ENCODE results near the gene RASL11B. TPM values are rescaled to one million over a fixed set of nuclear protein-coding genes. Genes with fewer than 3 reads are reported as not detected.

The RASL11B gene
- total RNA-seq, 1 experiment from 2014 or later: 30.0 TPM

DNA sequence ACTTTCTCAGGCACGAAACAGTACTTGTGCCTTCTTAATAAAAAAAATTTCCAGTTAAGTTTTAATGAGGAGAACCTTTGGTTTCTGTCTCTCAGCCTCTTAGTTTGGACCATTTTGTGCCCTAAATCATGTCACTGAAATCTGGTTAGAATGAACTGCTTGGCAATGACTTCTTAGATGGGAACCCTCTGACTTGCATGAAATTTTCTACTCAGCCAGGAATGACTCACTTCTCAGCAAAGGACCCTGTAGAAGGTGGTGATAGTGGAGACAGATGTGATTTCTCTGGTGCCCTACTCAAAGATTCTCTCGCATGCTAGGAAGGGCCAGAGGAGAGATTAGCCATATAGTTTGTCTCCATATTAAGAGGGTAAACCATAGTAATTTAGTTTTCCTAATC lies 50.5 kb downstream of the RASL11B start:
- H4K5ac ChIP-seq (ENCODE audit: insufficient read length, low read depth, low read length): no peak overlapping the region
- H3K9me3 Mint-ChIP-seq: peaks cover 0 to 2% of the 10 kb centered on the region in 2 experiments; a peak in 1 of 5 replicates
- H2BK15ac ChIP-seq (ENCODE audit: low read depth, low read length): no peak overlapping the region
- H3K4me1 Mint-ChIP-seq: peaks cover 27 to 41% of the 10 kb centered on the region in 2 experiments
- no peak overlapping the region for H2AFZ ChIP-seq (ENCODE audit: low read length)
- no peaks in the 10 kb centered on the region for H3K9me3 ChIP-seq (ENCODE audit: control insufficient read depth, low read depth, low read length)
- H3K23me2 ChIP-seq (ENCODE audit: insufficient read length, low read depth, low read length, poor library complexity, severe bottlenecking): no peaks in the 10 kb centered on the region
- no peak overlapping the region for H4K91ac ChIP-seq (ENCODE audit: insufficient read length, low read depth, low read length)
- TF ChIP-seq, protein P1, sequence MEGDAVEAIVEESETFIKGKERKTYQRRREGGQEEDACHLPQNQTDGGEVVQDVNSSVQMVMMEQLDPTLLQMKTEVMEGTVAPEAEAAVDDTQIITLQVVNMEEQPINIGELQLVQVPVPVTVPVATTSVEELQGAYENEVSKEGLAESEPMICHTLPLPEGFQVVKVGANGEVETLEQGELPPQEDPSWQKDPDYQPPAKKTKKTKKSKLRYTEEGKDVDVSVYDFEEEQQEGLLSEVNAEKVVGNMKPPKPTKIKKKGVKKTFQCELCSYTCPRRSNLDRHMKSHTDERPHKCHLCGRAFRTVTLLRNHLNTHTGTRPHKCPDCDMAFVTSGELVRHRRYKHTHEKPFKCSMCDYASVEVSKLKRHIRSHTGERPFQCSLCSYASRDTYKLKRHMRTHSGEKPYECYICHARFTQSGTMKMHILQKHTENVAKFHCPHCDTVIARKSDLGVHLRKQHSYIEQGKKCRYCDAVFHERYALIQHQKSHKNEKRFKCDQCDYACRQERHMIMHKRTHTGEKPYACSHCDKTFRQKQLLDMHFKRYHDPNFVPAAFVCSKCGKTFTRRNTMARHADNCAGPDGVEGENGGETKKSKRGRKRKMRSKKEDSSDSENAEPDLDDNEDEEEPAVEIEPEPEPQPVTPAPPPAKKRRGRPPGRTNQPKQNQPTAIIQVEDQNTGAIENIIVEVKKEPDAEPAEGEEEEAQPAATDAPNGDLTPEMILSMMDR (conservative IDR thresholded peaks at IDR 0.05): no peak
- no peak overlapping the region for H3K9ac ChIP-seq (ENCODE audit: extremely low read depth, insufficient read length, low read length)
- no peak overlapping the region for H3K56ac ChIP-seq (ENCODE audit: insufficient read length, low read depth, low read length)
- no peak overlapping the region for H3K23ac ChIP-seq (ENCODE audit: insufficient read length, low read depth, low read length)
- H4K20me1 ChIP-seq (ENCODE audit: control insufficient read depth, insufficient read depth, insufficient read length): no peaks in the 10 kb centered on the region
- no peaks in the 10 kb centered on the region; the same call in 1 of the 2 replicates for H3K4me1 ChIP-seq (ENCODE audit: insufficient read depth, low read length)
- no peak overlapping the region for H2AK5ac ChIP-seq (ENCODE audit: insufficient read length, low read length)
- H3K27me3 ChIP-seq (ENCODE audit: insufficient read depth, low read length): no peaks in the 10 kb centered on the region
- H3K27ac ChIP-seq (ENCODE audit: insufficient read length, low read depth, low read length): no peak overlapping the region
- no peak overlapping the region for H2BK20ac ChIP-seq (ENCODE audit: low read depth, low read length, poor library complexity, severe bottlenecking)
- H3K14ac ChIP-seq (ENCODE audit: insufficient read depth, low read length): no peak overlapping the region
- no CpG with 5 or more reads among the region's 2 CpGs for whole genome bisulfite sequencing (ENCODE audit: extremely low coverage, insufficient read length, low lambda C conversion rate)
- H3K18ac ChIP-seq (ENCODE audit: insufficient read length, low read depth, low read length): no peak overlapping the region
- no peak overlapping the region for H3K4me3 Mint-ChIP-seq
- H3K36me3 Mint-ChIP-seq (ENCODE audit: insufficient read depth in 1 of 3, low read depth in 3 of 3): peaks cover 0 to 3% (median 0%) of the 10 kb centered on the region in 3 experiments; a peak in 2 of 7 replicates
- H3K27ac Mint-ChIP-seq: no peak overlapping the region
- H3K4ac ChIP-seq (ENCODE audit: low read depth, low read length): no peak overlapping the region
- no peak overlapping the region for H2BK5ac ChIP-seq (ENCODE audit: insufficient read length, low read length)
- no peak overlapping the region for H3T11ph ChIP-seq (ENCODE audit: low read length)
- no peak overlapping the region for H2BK12ac ChIP-seq (ENCODE audit: insufficient read length, low read depth, low read length)
- no peaks in the 10 kb centered on the region for H3K79me2 ChIP-seq (ENCODE audit: insufficient read depth, low read length)
- no peak overlapping the region for H3K4me2 ChIP-seq (ENCODE audit: insufficient read depth, insufficient read length, low read length)
- no peaks in the 10 kb centered on the region for H3K79me1 ChIP-seq (ENCODE audit: insufficient read depth, low read depth, low read length, poor library complexity, severe bottlenecking)
- DNase-seq: no peak
- no peaks in the 10 kb centered on the region for H3K27me3 Mint-ChIP-seq (ENCODE audit: low read depth)
- H2BK120ac ChIP-seq (ENCODE audit: low read depth, low read length, poor library complexity, severe bottlenecking): no peak overlapping the region
- no peak overlapping the region for H4K8ac ChIP-seq (replicated peaks; ENCODE audit: insufficient read length, low read depth, low read length)

All from H9 (cell line).